Neural cell (in vitro differentiated cells): Measurements from ENCODE around the gene AFAP1. TPM values are rescaled to one million over a fixed set of nuclear protein-coding genes. Genes with fewer than 3 reads are reported as not detected.

Experiments used
- H2AFZ ChIP-seq: fragments of 200-600, 300-800 bp; sonication (generic), shearing (Covaris generic); 2 replicates; pipeline ENCODE4 v1.6.0; 2014; ENCODE audit warnings: low read depth, mild to moderate bottlenecking, antibody characterized with exemption, low read length, moderate library complexity
- H3F3A ChIP-seq: fragments of 200-600 bp; shearing (Covaris generic); 2 replicates; pipeline ENCODE4 v1.6.1; 2016; ENCODE audit warnings: mild to moderate bottlenecking, moderate library complexity, mixed read lengths, antibody characterized with exemption, low read length; ENCODE audit not compliant: insufficient read depth, poor library complexity, severe bottlenecking
- H3K27ac ChIP-seq: fragments of 200-600, 300-800 bp; sonication (generic), shearing (Covaris generic); 2 replicates; pipeline ENCODE4 v1.5.1; 2014; ENCODE audit warnings: mild to moderate bottlenecking, low read length, moderate library complexity
- H3K27me3 ChIP-seq: fragments of 300-800, 200-600 bp; sonication (generic), shearing (Covaris generic); 2 replicates; pipeline ENCODE4 v1.6.0; 2014; ENCODE audit warnings: mild to moderate bottlenecking, low read depth, low read length, moderate library complexity; ENCODE audit not compliant: insufficient read depth
- H3K36me3 ChIP-seq: fragments of 300-800, 200-600 bp; sonication (generic), shearing (Covaris generic); 2 replicates; pipeline ENCODE4 v1.5.1; 2014; ENCODE audit warnings: mild to moderate bottlenecking, antibody characterized with exemption, low read length, moderate library complexity; ENCODE audit not compliant: insufficient read depth
- H3K4me2 ChIP-seq: fragments of 300-800, 200-600 bp; sonication (generic), shearing (Covaris generic); 2 replicates; pipeline ENCODE4 v1.6.0; 2014; ENCODE audit warnings: mild to moderate bottlenecking, low read length
- H3K4me3 ChIP-seq: fragments of 300-800, 200-600 bp; sonication (generic), shearing (Covaris generic); 2 replicates; pipeline ENCODE4 v1.5.1; 2014; ENCODE audit warnings: mild to moderate bottlenecking, low read length, moderate library complexity
- H3K79me2 ChIP-seq: fragments of 200-600 bp; shearing (Covaris generic); replicated peaks from 2 replicates; pipeline ENCODE4 v1.6.0; 2014; ENCODE audit warnings: mild to moderate bottlenecking, low read length, moderate library complexity; ENCODE audit not compliant: insufficient read depth
- H3K9ac ChIP-seq: fragments of 300-800, 200-600 bp; sonication (generic), shearing (Covaris generic); 2 replicates; pipeline ENCODE4 v1.6.1; 2016; ENCODE audit warnings: mild to moderate bottlenecking, low read length, mixed read lengths
- H3K9me2 ChIP-seq: fragments of 200-600 bp; shearing (Covaris generic); 2 replicates; pipeline ENCODE4 v1.6.1; 2016; ENCODE audit warnings: mild to moderate bottlenecking, low read length, mixed read lengths; ENCODE audit not compliant: insufficient read depth
- H3K9me3 ChIP-seq: fragments of 200-600, 300-800 bp; sonication (generic), shearing (Covaris generic); 2 replicates; pipeline ENCODE4 v1.6.1; 2016; ENCODE audit warnings: mild to moderate bottlenecking, mixed run types, low read length, moderate library complexity, mixed read lengths
- H4K20me1 ChIP-seq: fragments of 200-600 bp; shearing (Covaris generic); 2 replicates; pipeline ENCODE4 v1.6.1; 2016; ENCODE audit warnings: mild to moderate bottlenecking, mixed run types; ENCODE audit not compliant: insufficient read depth
- EP300 ChIP-seq: fragments of 450-650 bp; conservative IDR thresholded peaks from 2 replicates; pipeline ENCODE4 v1.6.1; 2014; ENCODE audit warnings: antibody characterized with exemption, mild to moderate bottlenecking, moderate library complexity; ENCODE audit not compliant: poor library complexity, severe bottlenecking
- EZH2 ChIP-seq: fragments of 200-600, 300-800 bp; shearing (Covaris generic), sonication (generic); IDR thresholded peaks from 2 replicates; pipeline ENCODE4 v1.6.1; 2014; ENCODE audit warnings: antibody characterized with exemption, low read length, borderline replicate concordance, mild to moderate bottlenecking; ENCODE audit not compliant: insufficient read depth, poor library complexity, severe bottlenecking
- MXI1 ChIP-seq: fragments of 450-650 bp; conservative IDR thresholded peaks from 2 replicates; pipeline ENCODE4 v1.6.1; 2014; ENCODE audit warnings: antibody characterized with exemption, mild to moderate bottlenecking; ENCODE audit not compliant: poor library complexity, severe bottlenecking
- POLR2AphosphoS5 ChIP-seq: IDR thresholded peaks from 2 replicates; pipeline ENCODE4 v1.6.1; 2012
- RAD21 ChIP-seq: fragments of 450-650 bp; conservative IDR thresholded peaks from 2 replicates; pipeline ENCODE4 v1.6.1; 2014; ENCODE audit warnings: antibody characterized with exemption, mild to moderate bottlenecking, moderate library complexity
- SMC3 ChIP-seq: fragments of 450-650 bp; conservative IDR thresholded peaks from 2 replicates; pipeline ENCODE4 v1.6.1; 2014; ENCODE audit warnings: antibody characterized with exemption, mild to moderate bottlenecking, moderate library complexity; ENCODE audit not compliant: poor library complexity
- TAF1 ChIP-seq: IDR thresholded peaks from 2 replicates; pipeline ENCODE4 v1.6.1; 2012; ENCODE audit warnings: low read depth
- polyA plus RNA-seq: library from polyadenylated mRNA; depleted of rRNA; stranded (reverse); fragments of >200 nt; gene quantifications from 2 replicates; pipeline ENCODE4 v1.2.3, GENCODE V29; 2014
- TF ChIP-seq, protein P1 (sequence below): IDR thresholded peaks from 2 replicates; pipeline ENCODE4 v1.6.1; 2012; ENCODE audit warnings: borderline replicate concordance
- TF ChIP-seq, protein P2 (sequence below): fragments of 450-650 bp; IDR thresholded peaks from 2 replicates; pipeline ENCODE4 v1.5.1; 2014; ENCODE audit warnings: antibody characterized with exemption, mild to moderate bottlenecking, moderate library complexity; ENCODE audit not compliant: poor library complexity, severe bottlenecking

AFAP1 gene
- polyA plus RNA-seq, 1 donor from 2014 or later = 38.9 TPM

DNA sequence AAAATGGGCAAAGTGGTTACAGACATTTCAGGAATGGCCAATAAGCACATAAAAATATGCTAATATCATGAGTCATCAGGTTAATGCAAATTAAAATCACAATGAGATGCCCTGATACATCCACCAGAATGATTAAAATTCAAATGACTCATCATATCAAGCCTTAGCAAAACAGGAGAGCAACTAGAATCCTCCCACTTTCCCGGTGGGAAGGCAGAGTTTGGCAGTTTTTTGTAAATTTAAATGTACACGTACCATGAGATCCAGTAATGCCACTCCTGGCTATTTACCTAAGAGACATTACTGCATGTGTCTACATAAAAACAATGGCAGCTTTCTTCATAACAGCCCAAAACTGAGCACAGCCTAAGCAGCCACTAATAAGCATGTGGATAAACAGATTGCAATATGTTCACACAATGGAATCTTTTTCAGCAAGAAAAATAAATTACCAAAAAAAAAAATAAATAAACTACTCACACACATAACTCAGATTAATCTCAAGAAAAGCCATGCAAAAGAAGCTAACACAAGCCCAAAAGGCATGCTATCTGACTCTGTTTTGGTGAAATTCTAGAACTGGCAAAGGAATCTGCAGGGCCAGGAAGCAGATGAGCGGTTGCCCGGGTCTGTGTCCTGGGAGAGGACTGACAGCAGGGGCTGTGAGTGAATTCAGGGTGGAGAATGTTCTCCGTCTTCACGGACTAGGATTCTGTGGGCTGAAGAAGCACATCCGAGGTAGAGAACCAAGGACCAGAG is 48.8 kb downstream of the AFAP1 start:
- H3K27ac ChIP-seq = no peak overlapping the region
- no peaks in the 10 kb centered on the region for H3F3A ChIP-seq
- H3K4me2 ChIP-seq = no peak overlapping the region
- H2AFZ ChIP-seq = no peak overlapping the region
- TF ChIP-seq MXI1 (no peak), EP300 (no peak), EZH2 (no peak), RAD21 (no peak), SMC3 (no peak), TAF1 (no peak), POLR2AphosphoS5 (no peak)
- TF ChIP-seq, protein P1, sequence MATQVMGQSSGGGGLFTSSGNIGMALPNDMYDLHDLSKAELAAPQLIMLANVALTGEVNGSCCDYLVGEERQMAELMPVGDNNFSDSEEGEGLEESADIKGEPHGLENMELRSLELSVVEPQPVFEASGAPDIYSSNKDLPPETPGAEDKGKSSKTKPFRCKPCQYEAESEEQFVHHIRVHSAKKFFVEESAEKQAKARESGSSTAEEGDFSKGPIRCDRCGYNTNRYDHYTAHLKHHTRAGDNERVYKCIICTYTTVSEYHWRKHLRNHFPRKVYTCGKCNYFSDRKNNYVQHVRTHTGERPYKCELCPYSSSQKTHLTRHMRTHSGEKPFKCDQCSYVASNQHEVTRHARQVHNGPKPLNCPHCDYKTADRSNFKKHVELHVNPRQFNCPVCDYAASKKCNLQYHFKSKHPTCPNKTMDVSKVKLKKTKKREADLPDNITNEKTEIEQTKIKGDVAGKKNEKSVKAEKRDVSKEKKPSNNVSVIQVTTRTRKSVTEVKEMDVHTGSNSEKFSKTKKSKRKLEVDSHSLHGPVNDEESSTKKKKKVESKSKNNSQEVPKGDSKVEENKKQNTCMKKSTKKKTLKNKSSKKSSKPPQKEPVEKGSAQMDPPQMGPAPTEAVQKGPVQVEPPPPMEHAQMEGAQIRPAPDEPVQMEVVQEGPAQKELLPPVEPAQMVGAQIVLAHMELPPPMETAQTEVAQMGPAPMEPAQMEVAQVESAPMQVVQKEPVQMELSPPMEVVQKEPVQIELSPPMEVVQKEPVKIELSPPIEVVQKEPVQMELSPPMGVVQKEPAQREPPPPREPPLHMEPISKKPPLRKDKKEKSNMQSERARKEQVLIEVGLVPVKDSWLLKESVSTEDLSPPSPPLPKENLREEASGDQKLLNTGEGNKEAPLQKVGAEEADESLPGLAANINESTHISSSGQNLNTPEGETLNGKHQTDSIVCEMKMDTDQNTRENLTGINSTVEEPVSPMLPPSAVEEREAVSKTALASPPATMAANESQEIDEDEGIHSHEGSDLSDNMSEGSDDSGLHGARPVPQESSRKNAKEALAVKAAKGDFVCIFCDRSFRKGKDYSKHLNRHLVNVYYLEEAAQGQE = no peak
- TF ChIP-seq, protein P2, sequence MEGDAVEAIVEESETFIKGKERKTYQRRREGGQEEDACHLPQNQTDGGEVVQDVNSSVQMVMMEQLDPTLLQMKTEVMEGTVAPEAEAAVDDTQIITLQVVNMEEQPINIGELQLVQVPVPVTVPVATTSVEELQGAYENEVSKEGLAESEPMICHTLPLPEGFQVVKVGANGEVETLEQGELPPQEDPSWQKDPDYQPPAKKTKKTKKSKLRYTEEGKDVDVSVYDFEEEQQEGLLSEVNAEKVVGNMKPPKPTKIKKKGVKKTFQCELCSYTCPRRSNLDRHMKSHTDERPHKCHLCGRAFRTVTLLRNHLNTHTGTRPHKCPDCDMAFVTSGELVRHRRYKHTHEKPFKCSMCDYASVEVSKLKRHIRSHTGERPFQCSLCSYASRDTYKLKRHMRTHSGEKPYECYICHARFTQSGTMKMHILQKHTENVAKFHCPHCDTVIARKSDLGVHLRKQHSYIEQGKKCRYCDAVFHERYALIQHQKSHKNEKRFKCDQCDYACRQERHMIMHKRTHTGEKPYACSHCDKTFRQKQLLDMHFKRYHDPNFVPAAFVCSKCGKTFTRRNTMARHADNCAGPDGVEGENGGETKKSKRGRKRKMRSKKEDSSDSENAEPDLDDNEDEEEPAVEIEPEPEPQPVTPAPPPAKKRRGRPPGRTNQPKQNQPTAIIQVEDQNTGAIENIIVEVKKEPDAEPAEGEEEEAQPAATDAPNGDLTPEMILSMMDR = no peak
- no peaks in the 10 kb centered on the region for H3K36me3 ChIP-seq
- H3K9me3 ChIP-seq = no peaks in the 10 kb centered on the region
- H3K9me2 ChIP-seq = no peaks in the 10 kb centered on the region
- no peak overlapping the region for H3K4me3 ChIP-seq
- H4K20me1 ChIP-seq = peaks cover 8% of the 10 kb centered on the region
- H3K9ac ChIP-seq = no peak overlapping the region
- peaks cover 80% of the 10 kb centered on the region for H3K79me2 ChIP-seq
- H3K27me3 ChIP-seq = no peaks in the 10 kb centered on the region

DNA sequence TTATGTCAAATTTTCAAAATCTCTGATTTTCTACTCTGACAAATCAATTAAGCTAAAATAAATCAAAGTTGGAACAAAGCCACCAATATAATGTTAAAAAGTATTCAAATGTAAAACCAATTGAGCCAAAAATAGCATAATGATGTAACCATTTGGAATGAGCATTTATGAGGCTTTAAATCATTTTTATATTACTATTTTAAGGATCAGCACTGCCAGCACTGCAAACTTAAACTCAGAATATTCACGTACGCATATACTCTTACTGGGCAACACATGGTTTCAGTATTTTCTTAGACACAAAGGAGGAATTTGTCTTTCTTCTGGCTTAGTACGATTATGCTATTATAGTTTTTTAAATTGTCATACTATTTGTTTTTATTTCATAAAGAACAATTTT is 52.2 kb downstream of the AFAP1 start:
- H3K36me3 ChIP-seq = no peaks in the 10 kb centered on the region
- H3K27ac ChIP-seq = no peak overlapping the region
- peaks cover 8% of the 10 kb centered on the region for H4K20me1 ChIP-seq
- H3K9ac ChIP-seq = no peak overlapping the region
- no peak for TF ChIP-seq MXI1
- no peak for TF ChIP-seq EZH2
- no peak for TF ChIP-seq EP300
- TF ChIP-seq, protein P1 = no peak
- no peak for TF ChIP-seq RAD21
- no peak for TF ChIP-seq TAF1
- no peak overlapping the region for H3K4me3 ChIP-seq
- no peaks in the 10 kb centered on the region for H3K27me3 ChIP-seq
- H3K9me2 ChIP-seq = no peaks in the 10 kb centered on the region
- H3K9me3 ChIP-seq = no peaks in the 10 kb centered on the region
- H3K4me2 ChIP-seq = no peak overlapping the region
- H3K79me2 ChIP-seq = peaks cover 64% of the 10 kb centered on the region
- H2AFZ ChIP-seq = no peak overlapping the region
- no peaks in the 10 kb centered on the region for H3F3A ChIP-seq
